ENCODE data around the gene MS4A15.
"Not testable (repeated sequence)": the region's sequence is repeated elsewhere in the genome, so short reads cannot be mapped to it uniquely, and the experiment has no call there.

MS4A15 gene

DNA sequence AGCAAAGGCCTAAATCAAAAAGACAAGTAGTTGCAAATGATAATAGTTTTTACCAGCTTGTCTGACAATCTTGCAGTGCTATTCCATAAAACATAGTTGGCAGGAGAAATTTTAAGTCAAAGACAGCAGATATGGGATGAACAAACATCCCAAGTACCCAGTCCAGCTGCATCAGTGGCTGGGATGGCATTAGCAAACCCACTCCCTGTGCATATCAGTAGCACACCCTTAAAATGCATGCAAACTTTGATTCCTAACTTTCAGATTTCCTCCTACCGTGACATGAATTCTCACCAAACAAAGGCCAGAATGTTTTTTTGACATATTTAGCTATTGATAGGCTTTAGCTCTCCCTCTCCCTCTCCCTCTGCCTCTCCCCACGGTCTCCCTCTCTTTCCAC, 57.4 kb downstream of the MS4A15 start:
- no peak for DNase-seq (ENCODE audit: low read depth, low spot score)
- H3K4me3 ChIP-seq (ENCODE audit: low read depth, low read length), result no peak overlapping the region
- in situ Hi-C loops (cut with HindIII; ENCODE audit: low sequenced_read_pairs), result no loop called here
- TF ChIP-seq, protein P1, sequence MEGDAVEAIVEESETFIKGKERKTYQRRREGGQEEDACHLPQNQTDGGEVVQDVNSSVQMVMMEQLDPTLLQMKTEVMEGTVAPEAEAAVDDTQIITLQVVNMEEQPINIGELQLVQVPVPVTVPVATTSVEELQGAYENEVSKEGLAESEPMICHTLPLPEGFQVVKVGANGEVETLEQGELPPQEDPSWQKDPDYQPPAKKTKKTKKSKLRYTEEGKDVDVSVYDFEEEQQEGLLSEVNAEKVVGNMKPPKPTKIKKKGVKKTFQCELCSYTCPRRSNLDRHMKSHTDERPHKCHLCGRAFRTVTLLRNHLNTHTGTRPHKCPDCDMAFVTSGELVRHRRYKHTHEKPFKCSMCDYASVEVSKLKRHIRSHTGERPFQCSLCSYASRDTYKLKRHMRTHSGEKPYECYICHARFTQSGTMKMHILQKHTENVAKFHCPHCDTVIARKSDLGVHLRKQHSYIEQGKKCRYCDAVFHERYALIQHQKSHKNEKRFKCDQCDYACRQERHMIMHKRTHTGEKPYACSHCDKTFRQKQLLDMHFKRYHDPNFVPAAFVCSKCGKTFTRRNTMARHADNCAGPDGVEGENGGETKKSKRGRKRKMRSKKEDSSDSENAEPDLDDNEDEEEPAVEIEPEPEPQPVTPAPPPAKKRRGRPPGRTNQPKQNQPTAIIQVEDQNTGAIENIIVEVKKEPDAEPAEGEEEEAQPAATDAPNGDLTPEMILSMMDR (IDR thresholded peaks at IDR 0.05; ENCODE audit: low read depth, low read length), result no peak

DNA sequence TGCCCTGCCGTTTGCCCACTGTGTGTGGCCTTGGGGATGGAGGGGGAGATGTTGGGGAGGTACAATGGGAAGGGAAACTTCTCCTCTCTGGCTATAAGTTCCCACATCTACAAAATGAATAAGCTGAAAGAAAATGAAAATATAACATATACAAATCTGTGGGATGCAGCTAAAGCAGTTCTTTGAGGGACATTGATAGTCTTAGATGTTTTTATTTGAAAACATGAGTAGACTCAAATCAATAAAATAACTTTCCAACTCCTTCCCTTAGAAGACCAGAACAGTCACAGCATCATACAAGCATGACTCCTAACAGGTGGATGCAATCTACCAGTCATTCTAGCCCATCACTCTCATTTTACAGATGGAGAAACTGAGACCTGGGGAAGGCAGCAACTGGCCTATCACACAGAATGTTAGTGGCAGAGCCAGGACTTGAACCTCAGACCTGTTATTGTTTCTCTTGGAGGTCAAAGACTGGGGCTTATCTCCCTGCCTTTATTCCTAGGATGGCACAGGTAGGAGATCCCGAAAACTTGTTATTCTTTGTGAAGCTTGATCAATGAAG, 60.0 kb downstream of the MS4A15 start:
- no peak overlapping the region for H3K4me3 ChIP-seq (ENCODE audit: low read depth, low read length)
- TF ChIP-seq, protein P1 (IDR thresholded peaks at IDR 0.05; ENCODE audit: low read depth, low read length), result no peak
- in situ Hi-C loops (cut with HindIII; ENCODE audit: low sequenced_read_pairs), result no loop called here

DNA sequence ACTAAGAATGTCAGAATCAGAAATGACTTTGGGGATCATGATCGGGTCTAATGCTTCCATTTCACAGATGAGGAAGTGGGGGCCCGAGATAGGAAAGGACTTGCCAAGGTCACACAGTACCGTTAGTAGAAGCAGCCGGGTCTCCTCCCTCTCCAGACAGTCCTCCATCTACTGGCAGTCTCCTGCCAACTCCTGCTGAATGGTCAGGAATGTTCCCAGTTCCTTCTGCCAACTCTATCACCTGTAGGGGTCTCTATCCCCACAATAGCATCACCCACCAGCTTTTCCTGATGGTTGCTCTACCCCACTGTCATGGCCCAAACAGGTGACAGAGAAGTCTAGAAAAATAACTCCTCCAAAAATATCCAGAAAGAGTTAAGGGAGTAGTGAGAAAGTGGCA, 61.4 kb downstream of the MS4A15 start:
- H3K4me3 ChIP-seq (ENCODE audit: low read depth, low read length), result no peak overlapping the region
- TF ChIP-seq, protein P1 (IDR thresholded peaks at IDR 0.05; ENCODE audit: low read depth, low read length), result no peak
- in situ Hi-C loops (cut with HindIII; ENCODE audit: low sequenced_read_pairs), result no loop called here
- DNase-seq (ENCODE audit: low read depth, low spot score), result no peak

More for the DNA sequence above, 60.0 kb downstream of the MS4A15 start:
- DNase-seq (ENCODE audit: low read depth, low spot score), result no peak

DNA sequence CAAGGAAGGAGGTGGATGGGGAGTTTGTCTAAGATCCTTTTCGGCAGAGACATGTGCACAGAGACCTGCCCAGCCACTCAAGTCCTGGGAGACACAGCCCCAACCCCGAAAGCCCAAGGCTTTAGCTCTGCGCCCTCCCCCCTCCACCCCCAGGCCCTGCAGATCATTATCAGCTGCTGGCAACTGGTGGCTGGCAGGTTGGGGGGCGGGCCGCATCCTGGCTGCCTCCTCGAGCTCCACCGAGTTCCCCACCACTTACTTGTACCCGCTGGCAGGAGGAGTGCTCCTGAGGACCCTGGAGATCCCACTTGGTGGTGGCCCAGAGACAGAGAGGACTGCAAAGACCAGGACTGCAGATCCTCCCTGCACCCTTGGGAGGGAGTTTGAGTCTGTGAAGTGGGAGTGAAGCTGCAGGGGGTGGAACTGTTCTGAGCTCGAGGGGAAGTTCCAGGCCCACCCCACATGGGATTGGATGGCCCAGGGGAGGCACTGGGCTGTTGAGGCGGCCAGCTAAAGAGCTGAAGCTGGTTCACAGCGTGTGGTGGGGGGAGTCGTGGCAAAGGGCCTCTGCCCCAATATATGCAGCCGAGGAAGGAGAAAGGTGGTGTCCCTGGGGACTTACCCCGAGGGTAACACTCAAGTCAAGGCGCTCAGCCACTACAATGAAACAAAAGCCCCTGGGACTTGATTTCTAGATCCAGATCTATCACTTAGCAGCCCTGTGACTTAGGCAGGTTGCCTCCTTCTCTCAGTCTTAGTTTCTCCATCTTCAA, 65.3 kb downstream of the MS4A15 start:
- no peak for DNase-seq (ENCODE audit: low read depth, low spot score)
- TF ChIP-seq, protein P1 (IDR thresholded peaks at IDR 0.05; ENCODE audit: low read depth, low read length), result no peak
- no peak overlapping the region for H3K4me3 ChIP-seq (ENCODE audit: low read depth, low read length)
- in situ Hi-C loops (cut with HindIII; ENCODE audit: low sequenced_read_pairs), result no loop called here

DNA sequence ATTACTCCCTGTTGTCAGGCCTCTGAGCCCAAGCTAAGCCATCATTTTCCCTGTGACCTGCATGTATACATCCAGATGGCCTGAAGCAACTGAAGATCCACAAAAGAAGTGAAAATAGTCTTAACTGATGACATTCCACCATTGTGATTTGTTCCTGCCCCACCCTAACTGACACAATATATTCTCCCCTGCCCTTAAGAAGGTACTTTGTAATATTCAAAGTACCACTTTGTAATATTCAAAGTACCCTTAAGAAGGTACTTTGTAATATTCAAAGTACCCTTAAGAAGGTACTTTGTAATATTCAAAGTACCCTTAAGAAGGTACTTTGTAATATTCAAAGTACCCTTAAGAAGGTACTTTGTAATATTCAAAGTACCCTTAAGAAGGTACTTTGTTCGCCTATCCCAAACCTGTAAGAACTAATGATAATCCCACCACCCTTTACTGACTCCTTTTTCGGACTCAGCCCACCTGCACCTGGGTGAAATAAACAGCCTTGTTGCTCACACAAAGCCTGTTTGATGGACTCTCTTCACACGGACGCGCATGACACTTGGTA, 67.2 kb downstream of the MS4A15 start:
- H3K4me3 ChIP-seq (ENCODE audit: low read depth, low read length); DNase-seq (ENCODE audit: low read depth, low spot score); in situ Hi-C loops (cut with HindIII; ENCODE audit: low sequenced_read_pairs): not testable (repeated sequence)

DNA sequence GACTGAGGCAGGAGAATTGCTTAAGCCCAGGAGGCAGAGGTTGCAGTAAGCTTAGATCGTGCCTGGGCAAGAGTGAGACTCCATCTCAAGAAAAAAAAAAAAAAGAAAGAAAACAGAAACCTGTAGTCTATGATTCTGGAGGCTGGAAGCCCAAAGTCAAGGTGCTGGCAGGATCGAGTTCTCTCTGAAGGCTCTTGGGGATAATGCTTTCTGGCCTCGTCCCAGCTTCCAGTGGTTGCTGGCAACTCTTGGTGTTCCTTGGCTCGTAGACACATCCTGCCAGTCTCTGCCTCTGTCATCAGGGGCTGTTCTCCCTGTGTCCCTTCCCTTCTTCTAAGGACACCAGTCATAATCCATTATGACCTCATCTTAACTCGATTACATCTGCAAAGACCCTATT, 68.5 kb downstream of the MS4A15 start:
- TF ChIP-seq, protein P1 (IDR thresholded peaks at IDR 0.05; ENCODE audit: low read depth, low read length), result no peak
- in situ Hi-C loops (cut with HindIII; ENCODE audit: low sequenced_read_pairs), result no loop called here
- no peak overlapping the region for H3K4me3 ChIP-seq (ENCODE audit: low read depth, low read length)
- no peak for DNase-seq (ENCODE audit: low read depth, low spot score)

DNA sequence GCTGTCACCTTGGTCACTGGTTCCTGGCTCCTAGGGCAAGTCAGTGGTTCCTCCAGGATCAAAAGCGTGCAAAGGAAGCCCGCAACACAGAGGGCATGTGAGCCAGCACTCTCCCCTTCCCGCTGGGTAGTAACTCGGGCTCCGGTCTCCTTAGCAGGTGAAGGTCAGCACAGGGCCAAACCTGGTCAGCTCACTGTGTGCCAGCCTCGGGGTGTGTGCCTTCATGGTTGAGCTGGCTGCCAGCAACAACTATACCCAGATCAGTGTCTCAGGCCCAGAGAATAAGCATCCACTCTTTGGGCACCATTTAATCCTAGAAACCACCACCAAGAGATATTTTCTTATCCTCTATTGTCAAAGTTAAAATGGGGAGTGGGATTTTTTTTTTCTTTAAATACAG, 69.1 kb downstream of the MS4A15 start:
- in situ Hi-C loops (cut with HindIII; ENCODE audit: low sequenced_read_pairs), result no loop called here
- TF ChIP-seq, protein P1 (IDR thresholded peaks at IDR 0.05; ENCODE audit: low read depth, low read length), result no peak
- DNase-seq (ENCODE audit: low read depth, low spot score), result no peak
- H3K4me3 ChIP-seq (ENCODE audit: low read depth, low read length), result no peak overlapping the region

All from astrocyte of the spinal cord (primary cell).